HG03565 (cell line): ENCODE data around the gene PYDC2.
"Not testable (repeated sequence)": the region's sequence is repeated elsewhere in the genome, so short reads cannot be mapped to it uniquely, and the experiment has no call there.

Source experiments
- ATAC-seq: cut with Tn5 transposase; IDR thresholded peaks from one replicate; pipeline ENCODE4 v1.9.1; 2021; ENCODE audit warnings: mild to moderate bottlenecking, moderate library complexity; ENCODE audit not compliant: unreplicated experiment

PYDC2 gene

DNA sequence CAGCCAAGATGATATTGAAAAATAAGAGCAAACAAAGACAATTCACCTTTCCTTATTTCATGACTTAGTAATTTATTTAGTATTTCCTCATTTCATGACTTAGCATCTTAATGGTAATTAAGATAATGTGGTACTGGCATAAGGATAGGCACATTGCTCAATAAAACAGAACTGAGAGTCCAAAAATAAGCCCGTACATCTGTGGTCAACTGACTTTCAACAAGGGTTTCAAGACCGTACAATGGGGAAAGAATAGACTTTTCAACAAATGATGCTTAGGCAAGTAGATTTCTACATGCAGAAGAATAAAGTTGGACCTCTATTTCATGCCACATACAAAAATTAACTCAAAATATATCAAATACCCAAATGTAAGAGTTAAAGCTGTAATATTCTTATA is 603 bp upstream of the PYDC2 start:
- ATAC-seq = no peak

DNA sequence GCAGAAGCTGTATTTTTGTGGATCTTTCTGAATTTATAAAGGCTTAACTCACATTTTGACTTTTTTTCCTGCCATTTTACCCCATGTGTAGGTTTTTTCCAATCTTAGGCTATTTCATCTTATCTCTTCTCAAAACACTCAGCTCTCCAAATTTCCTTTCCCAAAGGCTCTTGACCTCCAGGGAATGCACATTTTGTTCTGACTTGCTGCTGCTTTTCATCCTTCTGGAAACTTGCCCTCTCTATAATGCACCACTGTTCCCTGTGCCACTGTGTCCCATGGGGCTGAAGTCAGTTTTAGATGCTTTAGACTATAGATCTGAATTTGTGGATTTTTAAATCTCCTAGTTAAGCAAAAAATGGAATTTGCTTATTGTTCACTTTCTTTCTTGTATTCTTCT is 9.1 kb downstream of the PYDC2 start:
- no peak for ATAC-seq

- ATAC-seq = no peak
Observed at GRCh38 chr3:191470545-191470944, 9.6 kb downstream of the PYDC2 start.

DNA sequence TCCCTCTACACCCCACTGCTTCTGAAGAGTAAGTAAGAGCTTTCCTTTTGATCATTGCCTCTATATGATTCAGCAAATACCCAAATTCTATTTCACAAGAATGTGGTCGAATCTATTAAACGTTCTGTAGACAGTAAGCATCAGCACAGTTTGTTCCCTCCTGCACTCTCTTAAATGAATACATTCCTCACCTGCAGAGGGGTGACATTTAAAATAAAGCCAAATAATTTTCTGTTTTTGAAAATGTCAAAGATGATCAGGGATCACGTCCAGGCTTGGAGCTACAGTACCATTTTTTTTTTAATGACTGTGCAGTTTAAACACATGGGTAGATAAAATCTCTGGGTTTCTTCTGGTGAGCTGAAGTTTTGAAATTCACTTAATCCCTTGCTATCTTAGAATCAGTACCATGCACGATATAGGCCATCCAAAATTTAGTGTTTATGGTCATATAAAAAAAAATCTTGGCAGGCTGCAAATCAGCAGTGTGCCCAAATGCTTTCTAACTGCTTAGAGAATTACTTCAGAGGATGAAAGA is 12.8 kb downstream of the PYDC2 start:
- no peak for ATAC-seq

DNA sequence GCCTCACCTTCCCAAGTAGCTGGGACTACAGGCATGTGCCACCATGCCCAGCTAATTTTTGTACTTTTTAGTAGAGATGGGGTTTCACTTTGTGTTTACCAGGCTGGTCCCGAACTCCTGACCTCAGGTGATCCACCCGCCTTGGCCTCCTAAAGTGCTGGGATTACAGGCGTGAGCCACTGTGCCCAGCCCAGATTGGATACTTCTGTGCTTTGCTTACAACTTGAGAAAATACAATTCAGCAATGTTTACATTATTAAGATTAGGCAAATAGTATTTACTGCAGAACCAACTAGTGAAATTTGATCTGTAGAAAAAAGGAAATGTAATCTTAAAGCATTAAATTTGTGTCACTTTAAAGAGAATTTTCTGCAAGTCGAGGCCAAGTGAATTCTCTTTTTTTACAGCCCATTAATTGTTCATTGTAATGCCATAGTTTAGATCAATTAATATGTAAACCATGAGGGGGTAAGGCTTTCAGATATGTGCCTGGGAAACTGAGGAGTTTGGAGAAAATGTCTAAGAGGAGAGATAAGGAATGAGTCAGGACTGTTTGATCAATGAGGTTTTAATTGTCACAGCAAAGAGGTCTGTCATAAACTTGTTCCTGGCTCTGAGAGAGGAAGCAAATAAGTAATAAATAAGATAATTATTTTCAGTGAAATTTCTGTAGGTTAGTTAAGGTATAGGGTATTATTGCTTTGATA is 15.3 kb downstream of the PYDC2 start:
- no peak for ATAC-seq

GRCh38 chr3:191483994-191484393 is 23.0 kb downstream of the PYDC2 start:
- not testable (repeated sequence) for ATAC-seq

DNA sequence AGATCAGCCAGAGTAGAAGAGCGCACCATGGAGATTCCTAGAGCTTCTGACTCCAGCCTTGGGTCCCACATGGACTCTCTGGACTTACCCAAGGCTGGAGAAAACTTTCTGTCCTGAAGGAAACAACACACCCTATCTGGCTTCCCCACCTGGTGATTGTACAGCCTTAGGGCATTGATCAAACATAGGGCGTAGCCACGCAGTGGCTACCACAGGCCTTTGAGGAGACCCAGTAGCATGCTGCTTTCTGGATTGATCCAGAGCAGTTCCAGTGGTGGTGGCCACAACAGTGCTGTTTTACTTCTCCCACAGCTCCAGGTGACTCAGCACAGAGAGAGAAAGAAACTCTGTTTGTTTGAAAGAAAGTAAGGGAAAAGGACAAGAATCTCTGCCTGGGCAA is 23.5 kb downstream of the PYDC2 start:
- ATAC-seq = no peak

GRCh38 chr3:191492601-191493000 is 31.6 kb downstream of the PYDC2 start:
- no peak for ATAC-seq

- ATAC-seq = no peak
Observed at GRCh38 chr3:191493336-191493735, 32.4 kb downstream of the PYDC2 start.

GRCh38 chr3:191499307-191500080 is 38.5 kb downstream of the PYDC2 start:
- ATAC-seq = no peak

DNA sequence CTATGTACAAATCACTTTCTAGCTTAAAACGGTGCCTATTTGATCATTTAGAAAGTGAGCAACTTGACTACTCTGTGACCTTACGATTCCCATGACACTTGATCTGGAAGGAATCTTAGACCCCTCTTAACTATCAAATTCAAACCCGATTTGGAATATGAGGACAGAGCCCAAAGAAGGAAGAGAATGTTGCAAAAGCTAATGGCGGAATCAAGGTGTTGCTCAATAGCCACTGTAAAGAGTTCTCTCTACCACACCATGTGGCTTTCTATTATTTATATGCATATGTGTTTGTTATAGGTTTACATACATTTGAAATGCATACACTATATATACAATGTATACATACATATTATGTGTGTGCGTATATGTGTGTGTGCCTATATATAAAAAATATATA is 39.9 kb downstream of the PYDC2 start:
- ATAC-seq = no peak

- ATAC-seq = no peak
Observed at GRCh38 chr3:191502583-191502982, 41.6 kb downstream of the PYDC2 start.

- ATAC-seq = no peak
Observed at GRCh38 chr3:191509078-191509477, 48.1 kb downstream of the PYDC2 start.
